GM12872 (cell line): ENCODE measurements around the gene TMEM238.

Experiments
- TF ChIP-seq, protein P1 (sequence below): IDR thresholded peaks from 3 replicates; pipeline ENCODE4 v1.5.1; 2011; ENCODE audit warnings: low read depth, mild to moderate bottlenecking, low read length, moderate library complexity; ENCODE audit not compliant: insufficient read depth

TMEM238 gene

GRCh38 chr19:55379174-55379573 lies 4.9 kb downstream of the TMEM238 start:
- TF ChIP-seq, protein P1, sequence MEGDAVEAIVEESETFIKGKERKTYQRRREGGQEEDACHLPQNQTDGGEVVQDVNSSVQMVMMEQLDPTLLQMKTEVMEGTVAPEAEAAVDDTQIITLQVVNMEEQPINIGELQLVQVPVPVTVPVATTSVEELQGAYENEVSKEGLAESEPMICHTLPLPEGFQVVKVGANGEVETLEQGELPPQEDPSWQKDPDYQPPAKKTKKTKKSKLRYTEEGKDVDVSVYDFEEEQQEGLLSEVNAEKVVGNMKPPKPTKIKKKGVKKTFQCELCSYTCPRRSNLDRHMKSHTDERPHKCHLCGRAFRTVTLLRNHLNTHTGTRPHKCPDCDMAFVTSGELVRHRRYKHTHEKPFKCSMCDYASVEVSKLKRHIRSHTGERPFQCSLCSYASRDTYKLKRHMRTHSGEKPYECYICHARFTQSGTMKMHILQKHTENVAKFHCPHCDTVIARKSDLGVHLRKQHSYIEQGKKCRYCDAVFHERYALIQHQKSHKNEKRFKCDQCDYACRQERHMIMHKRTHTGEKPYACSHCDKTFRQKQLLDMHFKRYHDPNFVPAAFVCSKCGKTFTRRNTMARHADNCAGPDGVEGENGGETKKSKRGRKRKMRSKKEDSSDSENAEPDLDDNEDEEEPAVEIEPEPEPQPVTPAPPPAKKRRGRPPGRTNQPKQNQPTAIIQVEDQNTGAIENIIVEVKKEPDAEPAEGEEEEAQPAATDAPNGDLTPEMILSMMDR: no peak

GRCh38 chr19:55377356-55378131 lies 6.5 kb downstream of the TMEM238 start:
- TF ChIP-seq, protein P1: no peak

DNA sequence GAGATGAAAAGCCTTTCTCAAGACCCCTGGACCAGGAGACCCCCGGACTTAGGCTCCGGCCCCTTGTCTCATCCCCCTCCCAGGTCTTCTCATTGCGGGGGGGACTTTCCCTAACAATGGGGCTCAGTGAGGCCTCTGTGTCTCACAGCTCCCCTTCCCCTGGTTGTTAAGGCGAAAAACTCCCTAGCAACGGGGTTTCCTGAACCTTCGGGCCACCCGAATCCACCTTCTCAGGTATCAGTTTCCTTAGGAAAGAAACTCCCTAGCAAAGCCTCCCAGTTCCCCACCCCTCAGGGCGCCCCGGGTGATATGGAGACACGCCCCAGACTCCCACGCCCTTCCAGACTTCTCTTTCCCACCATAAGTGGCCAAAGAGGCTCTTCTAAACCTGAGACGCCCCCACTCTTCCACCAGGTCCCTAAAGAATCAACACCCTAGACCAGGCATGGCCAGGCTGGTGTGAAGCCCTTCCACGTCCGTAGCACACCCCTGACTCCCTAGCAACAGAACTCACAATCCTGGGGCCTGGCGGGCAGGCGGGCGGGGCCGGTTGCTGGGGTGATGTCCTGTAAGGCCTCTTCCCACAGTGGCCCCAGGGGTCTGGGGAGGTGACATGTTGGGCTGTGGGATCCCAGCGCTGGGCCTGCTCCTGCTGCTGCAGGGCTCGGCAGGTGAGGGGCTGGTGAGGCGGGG lies 7.7 kb downstream of the TMEM238 start, which contains the start of gene TMEM190:
TMEM190 (plus strand) TSS at position 586 of the 693 bp plus-strand sequence; CDS start at position 614, 28 bp downstream.
- TF ChIP-seq, protein P1: no peak

DNA sequence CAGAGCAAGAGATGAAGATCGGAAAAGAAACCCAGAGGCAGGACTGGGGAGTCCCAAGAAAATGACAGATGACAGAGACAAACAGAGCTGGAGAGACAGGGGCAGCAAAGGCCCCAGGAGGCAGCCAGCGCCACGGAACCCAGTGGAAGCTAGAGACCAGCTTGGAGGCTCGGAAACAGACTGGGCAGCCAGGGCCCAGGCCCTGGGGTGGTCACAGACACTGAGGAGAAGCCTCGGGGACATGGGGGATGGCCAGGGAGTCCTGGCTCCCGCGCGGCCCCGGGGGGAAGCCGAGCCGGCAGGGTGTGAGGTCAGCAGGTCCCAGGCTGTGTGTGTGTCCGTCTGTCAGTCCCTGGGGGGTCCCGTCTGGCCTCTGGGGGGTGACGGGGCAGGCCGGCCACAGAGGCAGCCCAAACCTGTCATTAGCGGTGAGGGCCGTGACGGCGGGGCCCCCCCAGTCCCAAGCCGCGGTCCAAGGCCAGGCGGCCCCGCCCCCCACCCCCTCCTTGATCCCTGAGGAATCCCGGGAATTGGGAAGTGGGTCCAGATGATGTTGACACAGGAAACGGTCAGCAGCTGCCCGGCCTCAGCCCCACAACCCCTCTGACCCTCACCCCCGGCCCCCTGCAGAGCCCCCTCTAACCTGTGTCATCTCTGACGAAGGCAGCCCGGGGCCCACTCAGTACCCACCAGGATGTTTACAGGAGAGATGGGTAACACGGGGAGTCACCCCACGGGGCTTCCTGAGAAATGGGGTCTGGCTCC lies 9.9 kb downstream of the TMEM238 start:
- TF ChIP-seq, protein P1: no peak

DNA sequence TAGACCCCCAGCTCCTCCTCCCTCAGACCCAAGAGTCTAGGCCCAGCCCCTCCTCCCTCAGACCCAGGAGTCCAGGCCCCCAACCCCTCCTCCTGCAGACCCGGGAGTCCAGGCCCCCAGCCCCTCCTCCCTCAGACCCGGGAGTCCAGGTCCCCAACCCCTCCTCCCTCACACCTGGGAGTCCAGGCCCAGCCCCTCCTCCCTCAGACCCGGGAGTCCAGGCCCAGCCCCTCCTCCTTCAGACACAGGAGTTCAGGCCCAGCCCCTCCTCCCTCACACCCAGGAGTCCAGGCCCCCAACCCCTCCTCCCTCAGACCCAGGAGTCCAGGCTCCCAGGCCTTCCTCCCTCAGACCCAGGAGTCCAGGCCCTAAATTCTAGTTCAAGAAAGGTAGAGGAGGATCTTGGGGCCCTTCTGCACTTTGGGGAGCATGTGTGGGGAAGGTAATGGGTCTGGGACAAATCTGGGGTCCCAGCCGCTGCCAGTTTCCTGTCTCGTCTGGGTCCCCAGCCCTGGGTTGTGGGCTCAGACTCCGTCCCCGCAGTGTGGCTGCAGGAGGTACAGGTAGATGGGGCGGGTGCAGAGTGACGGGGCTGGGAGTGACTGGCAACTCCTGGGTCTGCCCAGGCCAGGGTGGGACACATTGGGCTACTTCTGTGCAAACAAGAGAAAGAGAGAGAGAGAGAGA lies 10.6 kb downstream of the TMEM238 start:
- TF ChIP-seq, protein P1: no peak

GRCh38 chr19:55372316-55373081 lies 11.6 kb downstream of the TMEM238 start:
- TF ChIP-seq, protein P1: no peak
